K562 (cell line): ENCODE data around the gene TMEM86A. TPM values are rescaled to one million over a fixed set of nuclear protein-coding genes. Genes with fewer than 3 reads are reported as not detected.
A peak's percentile ranks its signal among the peaks of the same experiment; 100 is the strongest.

Experiments used
- AFF4 ChIP-seq: sonication (generic); formaldehyde crosslinking; IDR thresholded peaks from 2 replicates; pipeline ENCODE4 v1.8.0; 2023; ENCODE audit warnings: mild to moderate bottlenecking, missing genetic modification reagents
- BHLHE40 ChIP-seq: IDR thresholded peaks from 2 replicates; pipeline ENCODE4 v1.6.1; 2011; ENCODE audit warnings: low read length, improper control_type of control experiment
- CBFA2T2 ChIP-seq: fragments of 450-650 bp; conservative IDR thresholded peaks from 2 replicates; pipeline ENCODE4 v1.6.1; 2017; ENCODE audit warnings: mild to moderate bottlenecking
- EGR1 ChIP-seq: fragments of 450-650 bp; conservative IDR thresholded peaks from 2 replicates; pipeline ENCODE4 v1.6.1; 2017; ENCODE audit warnings: mild to moderate bottlenecking
- FOXJ2 ChIP-seq: fragments of 200-800 bp; sonication (Bioruptor generic); IDR thresholded peaks from 2 replicates; pipeline ENCODE4 v1.6.1; 2016; ENCODE audit warnings: missing genetic modification characterization, missing compliant biosample characterization
- HMGN3 ChIP-seq: IDR thresholded peaks from 2 replicates; pipeline ENCODE4 v1.6.1; 2011; ENCODE audit warnings: borderline replicate concordance, low read depth, mild to moderate bottlenecking, mixed read lengths, low read length; ENCODE audit not compliant: insufficient read length; ENCODE audit errors: extremely low read depth
- JUN ChIP-seq, 2 experiments: sonication (generic) in 1 of 2; formaldehyde crosslinking in 1 of 2; IDR thresholded peaks; 2 replicates each; pipeline versions ENCODE4 v1.6.1 to v1.8.0; 2012 to 2022; ENCODE audit warnings: borderline replicate concordance in 2 of 2, mild to moderate bottlenecking in 2 of 2, improper control_type of control experiment in 1 of 2, low read depth in 1 of 2, low read length in 1 of 2, missing genetic modification reagents in 1 of 2
- MCM2 ChIP-seq: fragments of 450-650 bp; IDR thresholded peaks from 2 replicates; pipeline ENCODE4 v1.6.1; 2017; ENCODE audit warnings: low read depth, mild to moderate bottlenecking
- MIER1 ChIP-seq: fragments of 450-650 bp; IDR thresholded peaks from 2 replicates; pipeline ENCODE4 v1.6.1; 2016; ENCODE audit warnings: antibody characterized with exemption, mild to moderate bottlenecking, low read depth
- POLR3G ChIP-seq: IDR thresholded peaks from 2 replicates; pipeline ENCODE4 v1.6.1; 2011; ENCODE audit not compliant: insufficient read length, insufficient replicate concordance; ENCODE audit errors: extremely low read depth
- SRSF3 ChIP-seq: fragments of 200-400 bp; formaldehyde crosslinking; IDR thresholded peaks from 2 replicates; pipeline ENCODE4 v1.6.1; 2016; ENCODE audit warnings: mild to moderate bottlenecking, low read length, moderate library complexity; ENCODE audit not compliant: insufficient read depth
- TCFL5 ChIP-seq: fragments of 250-450 bp; sonication (Bioruptor Pico); conservative IDR thresholded peaks from 2 replicates; pipeline ENCODE4 v1.6.1; 2021; ENCODE audit warnings: mild to moderate bottlenecking, moderate library complexity, matching md5 sums
- ZNF764 ChIP-seq: fragments of 250-450 bp; sonication (Bioruptor Pico); IDR thresholded peaks from 2 replicates; pipeline ENCODE4 v1.4.0; 2020; ENCODE audit warnings: low read depth, mild to moderate bottlenecking, moderate library complexity
- polyA plus RNA-seq, 8 experiments: library from polyadenylated mRNA; depleted of rRNA in 4 of 8; stranded (reverse) in 5 of 8; unstranded in 3 of 8; fragments of >200 nt; fragmentation: Nextera tagmentation in 2 of 8; fragmentation: Illumina TruSeq in 1 of 8; extraction: Ambion mirVana in 2 of 8; extraction: Trizol in 1 of 8; gene quantifications; 2 replicates each; pipeline versions ENCODE4 v1.2.1 to v1.2.3, GENCODE V29; 2011 to 2014; ENCODE audit warnings: inconsistent platforms in 1 of 8, missing spikeins in 1 of 8
- total RNA-seq, 7 experiments: library from RNA; depleted of rRNA in 6 of 7; stranded (reverse); fragments of >200 nt in 6 of 7; fragmentation: Illumina TruSeq in 2 of 7; extraction: Trizol in 2 of 7; gene quantifications; 2 replicates each; pipeline versions ENCODE4 v1.2.1 to v1.2.3, GENCODE V29; 2011 to 2021; ENCODE audit warnings: low replicate concordance in 1 of 7
- TF ChIP-seq, protein P1 (sequence below): fragments of 200-800 bp; sonication (Bioruptor generic); IDR thresholded peaks from 2 replicates; pipeline ENCODE4 v1.6.1; 2017; ENCODE audit warnings: missing genetic modification characterization, missing compliant biosample characterization
- TF ChIP-seq, protein P2 (sequence below): fragments of 450-650 bp; formaldehyde crosslinking; conservative IDR thresholded peaks from 2 replicates; pipeline ENCODE4 v1.4.0; 2022; ENCODE audit warnings: mild to moderate bottlenecking, missing genetic modification characterization

TMEM86A gene
- total and polyA plus RNA-seq, 9 of the 15 experiments (the other 6 are each of a cell fraction or from before 2014, with no cell fraction given), result 0.22 to 1.3 (median 0.40) TPM; not detected in 2

DNA sequence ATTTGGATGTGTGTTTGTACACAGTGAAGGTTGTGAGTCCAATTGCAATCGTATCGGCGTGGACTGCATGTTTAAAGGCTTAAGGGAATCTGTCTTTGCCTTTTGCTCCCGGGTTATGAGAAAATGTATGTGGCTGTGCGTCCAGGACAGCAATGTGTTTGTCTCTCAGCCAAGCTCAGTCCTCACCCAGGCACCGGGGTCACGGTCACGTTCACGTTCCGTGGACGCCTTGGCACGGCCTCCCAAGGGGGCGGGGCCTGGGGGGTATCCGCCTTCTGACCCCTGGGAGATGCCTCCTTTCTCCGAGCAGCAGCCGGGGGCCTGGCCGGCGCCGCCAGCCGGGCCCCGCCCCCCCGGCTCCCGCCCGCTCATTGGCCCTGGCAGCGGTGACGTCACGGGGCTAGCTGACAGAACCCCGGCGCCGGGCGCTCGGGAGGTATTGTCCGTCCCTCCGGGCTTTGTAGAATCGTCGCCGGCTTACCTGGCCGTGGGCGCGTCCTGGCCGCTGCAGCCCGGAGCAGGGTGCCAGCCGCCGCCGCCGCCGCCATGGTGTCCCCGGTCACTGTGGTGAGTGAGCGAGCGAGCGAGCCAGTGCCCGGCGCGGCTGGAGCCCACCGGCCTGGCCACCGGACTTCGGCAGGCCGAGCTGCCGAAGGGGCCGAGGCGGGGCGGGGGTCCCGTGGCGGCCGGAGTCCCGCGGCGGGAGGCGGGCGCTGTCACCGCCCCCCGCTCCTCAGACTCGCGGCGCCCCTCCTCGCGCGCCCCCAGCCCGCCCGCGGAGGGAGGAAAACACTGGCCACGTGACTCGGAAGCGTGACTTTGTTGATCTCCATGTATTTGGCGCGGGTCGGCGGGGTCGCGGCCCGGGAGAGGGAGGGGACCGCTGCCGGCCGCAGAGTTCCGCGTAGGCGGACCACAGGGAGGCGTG, at the start of gene TMEM86A (continued):
- TF ChIP-seq SRSF3 (no peak), MCM2 (no peak), MIER1 (no peak), CBFA2T2 (peak; percentile 23; the same call in 1 of the 2 replicates), POLR3G (no peak), FOXJ2 (tag) (no peak), ZNF764 (CRISPR knock-in tag) (no peak), EGR1 (peak; percentile 79; the same call in 1 of the 2 replicates), AFF4 (no peak), TCFL5 (CRISPR knock-in tag) (no peak), BHLHE40 (peak; percentile 91), JUN (IDR thresholded peaks at IDR 0.05; ENCODE audit: borderline replicate concordance, low read depth, low read length) (peak; percentile 58; the same call in 1 of the 2 replicates), JUN (CRISPR knock-in tag; IDR thresholded peaks at IDR 0.05; ENCODE audit: borderline replicate concordance) (no peak), HMGN3 (peak; percentile 20)
- TF ChIP-seq, protein P1, sequence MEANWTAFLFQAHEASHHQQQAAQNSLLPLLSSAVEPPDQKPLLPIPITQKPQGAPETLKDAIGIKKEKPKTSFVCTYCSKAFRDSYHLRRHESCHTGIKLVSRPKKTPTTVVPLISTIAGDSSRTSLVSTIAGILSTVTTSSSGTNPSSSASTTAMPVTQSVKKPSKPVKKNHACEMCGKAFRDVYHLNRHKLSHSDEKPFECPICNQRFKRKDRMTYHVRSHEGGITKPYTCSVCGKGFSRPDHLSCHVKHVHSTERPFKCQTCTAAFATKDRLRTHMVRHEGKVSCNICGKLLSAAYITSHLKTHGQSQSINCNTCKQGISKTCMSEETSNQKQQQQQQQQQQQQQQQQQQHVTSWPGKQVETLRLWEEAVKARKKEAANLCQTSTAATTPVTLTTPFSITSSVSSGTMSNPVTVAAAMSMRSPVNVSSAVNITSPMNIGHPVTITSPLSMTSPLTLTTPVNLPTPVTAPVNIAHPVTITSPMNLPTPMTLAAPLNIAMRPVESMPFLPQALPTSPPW (CRISPR knock-in tag), result peak; percentile 43
- TF ChIP-seq, protein P2, sequence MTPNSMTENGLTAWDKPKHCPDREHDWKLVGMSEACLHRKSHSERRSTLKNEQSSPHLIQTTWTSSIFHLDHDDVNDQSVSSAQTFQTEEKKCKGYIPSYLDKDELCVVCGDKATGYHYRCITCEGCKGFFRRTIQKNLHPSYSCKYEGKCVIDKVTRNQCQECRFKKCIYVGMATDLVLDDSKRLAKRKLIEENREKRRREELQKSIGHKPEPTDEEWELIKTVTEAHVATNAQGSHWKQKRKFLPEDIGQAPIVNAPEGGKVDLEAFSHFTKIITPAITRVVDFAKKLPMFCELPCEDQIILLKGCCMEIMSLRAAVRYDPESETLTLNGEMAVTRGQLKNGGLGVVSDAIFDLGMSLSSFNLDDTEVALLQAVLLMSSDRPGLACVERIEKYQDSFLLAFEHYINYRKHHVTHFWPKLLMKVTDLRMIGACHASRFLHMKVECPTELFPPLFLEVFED (CRISPR knock-in tag), result no peak
